GM18858 (cell line): Measurements from ENCODE around the gene DYNC2LI1.

Experiments used
- ATAC-seq: cut with Tn5 transposase; IDR thresholded peaks from one replicate; pipeline ENCODE4 v1.9.1; 2021; ENCODE audit not compliant: unreplicated experiment

DYNC2LI1 gene

DNA sequence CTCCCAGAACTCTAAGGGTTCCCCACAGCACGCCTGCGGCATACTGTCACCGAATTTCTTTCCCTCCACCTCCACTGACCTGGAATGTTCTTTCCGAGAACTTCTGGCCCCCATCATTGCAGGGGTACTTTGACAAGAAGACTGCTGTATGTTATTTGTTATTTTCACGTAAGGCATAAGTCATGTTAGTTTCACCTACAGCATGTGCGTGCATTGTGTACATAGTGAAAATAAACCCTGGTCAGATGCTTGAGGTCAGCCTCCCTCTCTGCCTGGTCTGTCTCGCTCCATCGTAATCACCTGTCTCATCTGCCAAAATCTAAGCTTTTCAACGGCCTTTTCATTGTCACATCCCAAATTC is 69.0 kb downstream of the DYNC2LI1 start:
- no peak for ATAC-seq

DNA sequence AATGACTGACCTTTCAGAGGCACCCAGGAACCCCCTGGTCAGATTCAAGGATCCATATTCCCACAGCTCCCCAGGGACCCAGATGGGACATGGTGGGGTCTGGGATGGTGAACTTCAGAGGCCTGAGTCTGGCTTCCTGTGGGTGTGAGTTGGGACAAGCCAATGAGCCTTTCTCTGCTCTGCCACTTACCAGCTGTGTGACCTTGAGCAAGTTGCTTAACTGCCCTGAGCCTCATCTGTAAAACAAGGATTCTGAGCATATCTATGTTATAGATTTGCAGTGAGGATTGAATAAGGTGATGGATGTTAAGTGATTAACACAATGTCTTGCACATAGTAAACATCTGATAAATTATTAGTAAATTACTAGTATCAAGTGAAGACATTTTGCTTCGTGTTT is 71.3 kb downstream of the DYNC2LI1 start:
- ATAC-seq: no peak

DNA sequence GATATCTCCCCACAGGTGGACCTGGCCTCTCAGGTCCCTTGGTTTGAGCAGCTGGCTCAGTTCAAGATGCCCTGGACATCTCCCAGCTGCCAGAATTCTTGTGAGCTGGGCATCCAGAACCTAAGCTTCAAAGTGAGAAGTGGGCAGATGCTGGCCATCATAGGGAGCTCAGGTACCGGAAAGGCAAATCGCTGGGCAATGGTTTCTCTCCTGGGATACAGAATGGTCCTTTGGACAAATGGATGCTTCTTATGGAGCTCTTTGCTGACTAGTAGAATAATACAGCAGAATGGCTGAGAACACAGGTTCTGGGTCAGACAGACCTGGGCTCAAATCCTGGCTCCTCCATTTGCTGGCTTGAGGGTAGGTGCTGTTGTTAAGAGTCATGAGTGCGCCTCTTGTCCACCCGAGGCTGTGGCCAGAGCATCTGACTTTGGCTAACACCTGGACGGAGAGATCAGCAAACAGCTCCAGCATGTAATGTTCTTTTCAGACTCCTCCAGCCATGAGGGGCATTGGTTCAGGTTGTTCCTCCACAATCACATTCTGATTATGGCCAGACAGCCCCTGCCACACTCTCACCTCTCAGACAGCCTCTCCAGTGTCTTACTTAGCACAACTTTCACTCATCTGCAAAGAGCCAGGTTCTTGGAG is 72.4 kb downstream of the DYNC2LI1 start:
- no peak for ATAC-seq

DNA sequence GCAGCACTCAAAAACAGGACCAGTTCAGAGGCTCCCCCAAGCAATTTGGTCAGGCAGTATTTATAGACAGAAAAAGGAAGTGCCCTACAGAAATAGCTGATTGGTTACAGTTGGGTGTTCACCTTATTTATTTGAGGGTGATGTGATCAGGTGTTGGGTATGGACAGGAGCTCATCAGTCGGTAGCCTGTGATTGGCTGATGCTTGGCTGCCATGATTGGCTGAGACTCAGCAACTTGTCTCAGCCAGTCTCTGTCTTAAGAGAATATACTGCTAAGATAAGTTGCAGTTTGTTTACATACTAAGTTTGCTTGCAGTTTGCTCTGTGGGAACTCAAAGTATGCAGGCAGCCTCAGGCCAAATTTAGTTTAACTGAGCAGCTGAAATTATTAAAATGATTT is 74.4 kb downstream of the DYNC2LI1 start:
- ATAC-seq: no peak

DNA sequence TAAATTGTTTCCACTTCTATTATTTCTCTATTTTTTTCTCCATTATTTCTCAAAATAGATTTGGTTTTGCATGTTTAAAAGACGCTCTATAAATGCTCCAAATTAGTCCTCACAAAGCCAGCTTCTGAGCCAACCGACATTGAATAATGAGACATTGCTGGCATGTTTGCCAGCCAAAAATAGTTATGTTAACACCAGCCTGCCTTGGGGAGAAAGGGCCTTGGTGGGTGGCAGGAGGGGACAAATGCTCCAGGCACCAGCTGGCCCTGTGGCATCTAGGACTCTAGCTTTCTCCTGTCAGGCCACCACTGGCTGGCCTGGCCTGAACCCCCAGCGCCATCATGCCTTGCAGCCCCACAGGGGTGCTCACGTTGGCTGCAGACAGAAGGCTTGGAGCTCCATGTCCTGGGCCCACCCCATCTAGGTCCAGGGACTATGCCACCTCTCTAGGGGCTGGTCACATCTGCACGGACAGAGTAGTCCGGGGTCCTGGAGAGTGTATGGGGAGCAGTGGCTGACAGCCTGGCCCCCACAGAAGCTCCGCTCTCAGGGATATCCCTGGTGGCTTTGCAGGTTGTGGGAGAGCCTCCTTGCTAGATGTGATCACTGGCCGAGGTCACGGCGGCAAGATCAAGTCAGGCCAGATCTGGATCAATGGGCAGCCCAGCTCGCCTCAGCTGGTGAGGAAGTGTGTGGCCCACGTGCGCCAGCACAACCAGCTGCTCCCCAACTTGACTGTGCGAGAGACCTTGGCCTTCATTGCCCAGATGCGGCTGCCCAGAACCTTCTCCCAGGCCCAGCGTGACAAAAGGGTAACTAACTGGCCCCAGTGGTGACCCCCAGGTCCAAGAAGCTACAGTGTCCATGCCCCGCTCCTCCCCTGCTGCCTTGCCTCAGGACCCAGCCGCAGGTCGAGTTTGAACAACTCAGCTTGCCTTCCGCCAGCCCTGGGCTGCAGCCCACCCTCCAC is 77.5 kb downstream of the DYNC2LI1 start:
- no peak for ATAC-seq

DNA sequence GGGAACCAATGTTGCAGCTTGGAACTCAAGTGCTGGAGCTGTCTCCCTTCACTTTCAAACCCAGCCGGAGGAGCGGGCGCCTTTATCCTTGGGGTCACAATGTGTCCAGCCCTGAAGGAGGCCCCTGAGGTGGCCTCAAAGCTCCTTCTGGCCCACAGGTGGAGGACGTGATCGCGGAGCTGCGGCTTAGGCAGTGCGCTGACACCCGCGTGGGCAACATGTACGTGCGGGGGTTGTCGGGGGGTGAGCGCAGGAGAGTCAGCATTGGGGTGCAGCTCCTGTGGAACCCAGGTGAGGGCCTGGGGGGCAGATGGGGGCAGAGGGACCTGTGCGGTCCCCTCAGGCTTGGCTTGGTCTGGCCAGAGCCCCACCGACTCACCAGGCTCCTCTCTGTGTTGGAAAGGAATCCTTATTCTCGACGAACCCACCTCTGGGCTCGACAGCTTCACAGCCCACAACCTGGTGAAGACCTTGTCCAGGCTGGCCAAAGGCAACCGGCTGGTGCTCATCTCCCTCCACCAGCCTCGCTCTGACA is 78.4 kb downstream of the DYNC2LI1 start:
- no peak for ATAC-seq

DNA sequence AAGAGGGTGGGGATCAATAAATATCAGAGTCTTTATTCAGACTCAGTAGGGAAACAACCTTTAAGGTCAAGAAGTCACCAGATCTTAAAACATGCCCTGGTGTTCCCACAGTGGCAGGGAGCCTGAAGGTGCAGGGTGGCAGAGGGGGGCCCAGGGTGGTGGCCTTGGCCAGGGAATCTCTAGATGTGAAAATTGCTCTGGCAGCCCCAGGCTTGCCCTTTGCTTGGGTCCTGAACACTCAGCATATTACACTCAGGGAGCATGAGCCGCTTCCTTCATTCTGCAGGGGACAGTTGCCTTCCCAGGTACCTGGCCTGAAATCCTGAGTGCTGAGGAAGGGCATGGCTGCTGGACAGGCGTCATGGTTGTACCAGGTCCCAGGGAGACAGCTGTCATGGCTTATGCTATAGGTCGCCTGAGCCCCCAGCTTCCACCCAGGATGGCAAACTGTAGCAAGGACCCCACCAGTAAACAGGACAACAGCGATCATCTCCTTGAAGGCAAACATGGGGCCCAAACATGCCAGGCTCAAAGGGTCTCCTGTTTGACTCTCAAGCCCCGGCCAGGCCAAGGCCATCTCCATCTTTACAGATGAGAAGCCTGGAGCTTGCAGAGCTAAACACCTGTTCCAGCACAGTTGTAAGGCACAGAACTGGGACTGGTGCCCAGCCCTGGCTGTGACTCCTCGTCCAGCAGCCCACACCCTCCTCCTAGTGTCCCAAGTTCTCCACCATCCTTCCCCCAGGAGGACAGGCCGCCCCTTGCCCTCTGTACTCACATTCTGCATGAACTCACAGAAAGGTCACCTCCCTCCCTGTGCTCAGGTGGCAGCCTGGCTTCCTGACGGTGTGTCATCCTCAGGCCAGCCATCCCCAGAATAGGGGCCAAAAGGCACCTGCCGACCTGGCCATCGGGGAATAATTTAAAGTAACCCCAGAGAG is 79.6 kb downstream of the DYNC2LI1 start:
- no peak for ATAC-seq

DNA sequence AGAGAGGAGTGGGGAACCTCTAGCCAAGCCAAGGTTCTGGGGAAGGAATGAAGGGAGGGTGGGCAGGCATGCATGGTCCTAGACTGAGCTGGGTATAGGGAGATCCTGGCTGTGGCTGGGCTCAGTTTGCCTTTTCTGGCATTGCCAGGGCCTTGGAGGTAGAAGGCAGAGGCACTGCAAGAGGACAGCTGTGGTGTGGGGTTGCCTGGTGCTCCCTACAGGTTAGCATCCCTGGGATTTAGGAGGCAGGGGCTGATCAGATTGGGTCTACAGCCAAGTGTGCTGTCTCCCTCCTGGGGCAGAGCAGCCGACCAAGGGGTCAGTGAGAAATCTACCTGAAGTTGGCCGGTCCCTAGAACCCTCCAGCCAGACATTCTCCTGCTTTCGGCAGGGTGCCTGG is 80.8 kb downstream of the DYNC2LI1 start:
- no peak for ATAC-seq

DNA sequence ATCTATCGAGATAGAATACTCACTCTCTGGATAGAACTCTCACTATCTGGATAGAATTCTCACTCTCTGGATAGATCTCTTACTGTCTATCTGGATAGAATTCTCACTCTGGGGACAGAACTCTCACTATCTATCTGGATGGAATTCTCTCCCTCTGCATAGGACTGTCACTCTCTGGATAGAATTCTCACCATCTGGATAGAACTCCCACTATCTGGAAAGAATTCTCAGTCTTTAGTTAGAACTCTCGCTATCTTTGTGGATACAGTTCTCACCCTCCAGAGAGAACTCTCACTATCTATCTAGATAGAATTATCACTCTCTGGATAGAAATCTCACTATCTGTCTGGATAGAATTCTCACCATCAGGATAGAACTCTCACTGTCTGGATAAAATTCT is 81.5 kb downstream of the DYNC2LI1 start:
- ATAC-seq: no peak
